Skeletal muscle satellite cell (primary cell): ENCODE results near the gene FAM219A.
"Not testable (repeated sequence)": the region's sequence is repeated elsewhere in the genome, so short reads cannot be mapped to it uniquely, and the experiment has no call there.

ENCODE experiments used
- H3K27me3 ChIP-seq: 2 replicates; pipeline ENCODE4 v1.7.0; 2013; ENCODE audit warnings: low read length; ENCODE audit not compliant: control insufficient read depth, insufficient read depth
- H3K36me3 ChIP-seq: 2 replicates; pipeline ENCODE4 v1.7.0; 2013; ENCODE audit warnings: mild to moderate bottlenecking, control low read depth, low read length; ENCODE audit not compliant: insufficient read depth
- H3K4me1 ChIP-seq: 2 replicates; pipeline ENCODE4 v1.7.0; 2013; ENCODE audit warnings: low read length; ENCODE audit not compliant: control insufficient read depth, insufficient read depth
- H3K4me2 ChIP-seq: 2 replicates; pipeline ENCODE4 v1.7.0; 2013; ENCODE audit warnings: mild to moderate bottlenecking, low read length
- H3K4me3 ChIP-seq: 2 replicates; pipeline ENCODE4 v1.7.0; 2013; ENCODE audit warnings: low read length
- H3K9ac ChIP-seq: 2 replicates; pipeline ENCODE4 v1.7.0; 2013; ENCODE audit warnings: mild to moderate bottlenecking, low read depth, low read length, moderate library complexity
- H3K9me3 ChIP-seq: replicated peaks from 2 replicates; pipeline ENCODE4 v1.7.0; 2013; ENCODE audit warnings: mild to moderate bottlenecking, control low read depth, low read length

FAM219A gene

DNA sequence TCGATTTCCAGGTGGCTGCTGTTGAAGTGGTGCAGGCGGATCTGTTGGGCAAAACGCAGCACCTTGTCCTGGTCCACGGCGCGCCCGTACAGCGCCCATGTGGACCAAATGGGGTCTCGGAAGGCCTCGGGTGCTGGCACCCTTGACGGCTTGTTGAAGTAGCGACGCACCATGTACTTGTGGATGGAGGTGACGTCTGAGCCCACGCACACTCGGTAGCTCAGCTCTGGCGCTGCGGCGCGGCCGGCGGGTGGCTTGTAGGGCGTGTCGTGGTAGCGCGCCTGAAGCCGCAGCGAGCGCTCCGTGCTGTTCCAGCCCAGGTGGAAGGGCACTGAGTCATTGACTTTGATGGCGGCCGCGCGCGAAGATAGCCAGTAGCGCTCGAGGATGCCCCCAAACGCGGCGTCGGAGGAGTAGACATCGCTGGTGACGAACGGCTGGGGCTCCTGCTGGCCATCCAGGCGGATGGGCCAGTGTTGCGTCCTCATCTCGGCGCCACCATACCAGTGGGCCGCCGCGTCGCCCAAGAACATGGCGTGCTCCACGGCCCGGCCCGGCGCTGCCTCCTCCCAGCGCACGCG is 86.4 kb downstream of the FAM219A start:
- Histone ChIP-seq H3K4me1 (peaks cover 10% of the 10 kb centered on the region), H3K4me3 (no peak overlapping the region), H3K27me3 (peaks cover 5% of the 10 kb centered on the region), H3K9ac (no peak overlapping the region), H3K9me3 (no peaks in the 10 kb centered on the region), H3K4me2 (no peak overlapping the region), H3K36me3 (peaks cover 3% of the 10 kb centered on the region)

DNA sequence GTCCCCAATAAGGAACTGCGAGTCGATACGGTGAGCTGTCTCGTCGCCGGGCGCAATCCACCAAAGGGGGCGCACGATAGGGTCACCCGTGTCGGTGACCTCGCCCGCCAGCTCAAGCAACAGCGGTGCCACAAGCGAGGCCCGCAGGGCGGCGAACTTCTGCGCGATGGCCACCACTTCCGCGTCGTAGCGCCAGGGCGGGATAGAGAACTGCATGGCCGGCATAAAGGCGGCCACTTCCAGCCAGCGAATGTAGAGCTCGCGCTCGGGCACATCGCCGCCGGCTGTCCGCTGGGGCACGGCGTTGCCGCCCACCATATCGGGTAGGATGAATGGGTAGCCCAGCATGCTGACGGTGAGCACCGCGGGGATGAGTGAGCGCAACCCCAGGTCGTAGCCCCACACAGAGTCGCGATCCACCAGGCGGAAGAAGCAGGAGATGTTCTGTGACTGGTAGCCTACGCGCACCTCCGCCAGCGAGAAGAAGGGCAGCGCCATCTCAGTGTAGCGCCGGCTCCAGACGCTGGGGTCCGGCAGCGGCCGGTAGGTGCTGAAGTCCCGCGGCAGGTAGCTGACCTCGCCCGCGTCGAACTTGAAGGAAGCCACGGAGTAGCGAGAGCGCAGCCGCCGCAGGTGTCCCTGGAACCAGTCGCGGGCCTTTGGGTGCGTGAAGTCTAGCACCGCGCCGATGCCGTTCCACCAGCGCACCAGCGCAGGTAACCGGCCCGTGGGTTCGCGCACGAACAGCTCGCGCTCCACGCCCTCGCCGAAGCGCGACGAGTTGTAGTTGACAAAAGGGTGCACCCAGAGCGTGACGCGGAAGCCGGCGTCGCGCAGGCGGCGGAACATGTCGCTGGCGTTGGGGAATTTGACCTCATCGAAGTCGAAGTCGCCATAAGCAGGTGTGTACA is 87.1 kb downstream of the FAM219A start:
- H3K4me1 ChIP-seq = peaks cover 5% of the 10 kb centered on the region
- H3K4me3 ChIP-seq = peak overlapping the region; percentile 55
- no peaks in the 10 kb centered on the region for H3K9me3 ChIP-seq
- H3K4me2 ChIP-seq = peak overlapping the region; percentile 78
- H3K36me3 ChIP-seq = peaks cover 3% of the 10 kb centered on the region
- peaks cover 5% of the 10 kb centered on the region for H3K27me3 ChIP-seq
- H3K9ac ChIP-seq = no peak overlapping the region

GRCh38 chr9:34370335-34370969 is 87.9 kb downstream of the FAM219A start:
- Histone ChIP-seq H3K9ac (no peak overlapping the region), H3K4me3 (peak overlapping the region; percentile 55), H3K27me3 (peaks cover 5% of the 10 kb centered on the region), H3K4me2 (peak overlapping the region; percentile 78), H3K9me3 (no peaks in the 10 kb centered on the region), H3K4me1 (no peaks in the 10 kb centered on the region), H3K36me3 (peaks cover 3% of the 10 kb centered on the region)

GRCh38 chr9:34369636-34370035 is 88.7 kb downstream of the FAM219A start:
- Histone ChIP-seq H3K4me1 (no peaks in the 10 kb centered on the region), H3K4me2 (no peak overlapping the region), H3K36me3 (peaks cover 3% of the 10 kb centered on the region), H3K27me3 (peaks cover 5% of the 10 kb centered on the region), H3K4me3 (no peak overlapping the region), H3K9ac (no peak overlapping the region), H3K9me3 (no peaks in the 10 kb centered on the region)

DNA sequence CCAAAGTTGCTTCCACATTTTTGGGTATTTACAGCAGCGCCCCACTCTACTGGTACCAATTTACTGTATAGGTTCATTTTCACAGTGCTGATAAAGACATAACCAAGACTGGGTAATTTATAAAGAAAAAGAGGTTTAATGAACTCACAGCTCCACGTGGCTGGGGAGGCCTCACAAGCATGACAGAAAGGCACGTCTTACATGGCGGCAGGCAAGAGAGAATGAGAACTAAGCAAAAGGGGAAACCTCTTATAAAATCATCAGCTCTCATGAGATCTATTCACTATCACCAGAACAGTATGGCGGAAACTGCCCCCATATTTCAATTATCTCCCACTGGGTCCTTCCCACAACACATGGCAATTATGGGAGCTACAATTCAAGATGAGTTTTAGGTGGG is 89.6 kb downstream of the FAM219A start:
- H3K4me1 ChIP-seq, H3K36me3 ChIP-seq, H3K9ac ChIP-seq, H3K27me3 ChIP-seq, H3K4me3 ChIP-seq, H3K9me3 ChIP-seq, H3K4me2 ChIP-seq: not testable (repeated sequence)

DNA sequence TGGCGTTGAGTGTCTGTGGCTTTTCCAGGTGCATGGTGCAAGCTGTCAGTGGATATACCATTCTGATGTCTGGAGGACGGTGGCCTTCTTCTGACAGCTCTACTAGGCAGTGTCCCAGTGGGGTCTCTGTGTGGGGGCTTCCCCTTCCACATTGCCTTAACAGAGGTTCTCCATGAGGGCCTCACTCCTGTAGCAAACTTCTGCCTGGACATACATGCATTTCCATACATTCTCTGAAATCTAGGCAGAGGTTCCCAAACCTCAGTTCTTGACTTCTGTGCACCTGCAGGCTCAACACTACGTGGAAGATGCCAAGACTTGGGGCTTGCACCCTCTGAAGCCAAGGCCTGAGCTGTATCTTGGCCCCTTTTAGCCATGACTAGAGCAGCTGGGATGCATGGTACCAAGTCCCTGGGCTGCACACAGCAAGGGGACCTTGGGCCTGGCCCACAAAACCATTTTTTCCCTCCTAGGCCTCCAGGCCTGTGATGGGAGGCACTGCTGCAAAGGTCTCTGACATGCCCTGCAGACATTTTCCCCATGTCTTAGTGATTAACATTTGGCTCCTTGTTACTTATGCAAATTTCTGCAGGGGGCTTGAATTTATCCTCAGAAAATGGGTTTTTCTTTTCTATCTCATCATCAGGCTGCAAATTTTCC is 90.5 kb downstream of the FAM219A start:
- not testable (repeated sequence) for H3K36me3 ChIP-seq, H3K4me2 ChIP-seq, H3K9me3 ChIP-seq, H3K27me3 ChIP-seq, H3K4me1 ChIP-seq, H3K9ac ChIP-seq, H3K4me3 ChIP-seq

- Histone ChIP-seq H3K36me3 (no peaks in the 10 kb centered on the region), H3K4me3 (no peak overlapping the region), H3K9ac (no peak overlapping the region), H3K4me1 (no peaks in the 10 kb centered on the region), H3K4me2 (no peak overlapping the region), H3K9me3 (no peaks in the 10 kb centered on the region), H3K27me3 (peaks cover under 1% of the 10 kb centered on the region)
These were observed 92.0 kb downstream of the FAM219A start for GRCh38 chr9:34366365-34366764.

GRCh38 chr9:34365282-34365681 is 93.1 kb downstream of the FAM219A start:
- Histone ChIP-seq H3K9me3 (no peaks in the 10 kb centered on the region), H3K9ac (no peak overlapping the region), H3K4me1 (no peaks in the 10 kb centered on the region), H3K4me2 (no peak overlapping the region), H3K27me3 (no peaks in the 10 kb centered on the region), H3K4me3 (no peak overlapping the region), H3K36me3 (no peaks in the 10 kb centered on the region)

DNA sequence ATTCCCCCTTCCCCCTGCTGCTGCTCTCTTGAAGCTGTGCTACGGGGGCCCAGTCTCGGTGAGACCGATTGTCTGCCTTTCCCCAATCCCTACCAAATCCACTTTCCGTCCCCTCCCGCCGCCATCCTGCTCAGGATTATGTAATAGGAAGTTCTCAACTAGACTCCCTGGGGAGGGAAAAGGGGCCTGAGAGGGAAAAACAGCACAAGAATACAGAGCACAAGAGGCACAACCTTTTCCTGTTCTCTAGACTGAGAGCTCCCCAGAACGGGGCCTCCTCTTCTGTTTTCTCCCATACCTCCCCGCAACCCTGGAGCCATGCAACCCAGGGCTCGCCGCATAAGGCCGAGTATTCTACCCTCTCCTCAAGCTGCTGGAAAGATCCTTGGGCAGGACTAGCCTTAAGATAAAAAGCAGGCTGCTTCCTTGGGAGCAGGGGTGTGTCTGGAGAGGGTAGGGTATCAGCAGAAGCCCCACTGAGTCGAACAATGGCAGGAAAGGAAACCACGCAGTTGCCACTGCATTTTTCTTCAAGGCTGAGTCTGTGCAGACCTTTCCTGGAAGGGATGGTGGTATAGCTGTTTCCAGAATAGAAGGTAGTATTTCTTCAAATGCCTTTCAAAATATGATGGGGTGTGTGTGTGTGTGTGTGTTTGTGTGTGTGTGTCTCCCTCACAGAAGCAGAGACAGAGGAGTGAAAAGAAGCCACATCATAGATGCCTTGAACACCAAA is 94.6 kb downstream of the FAM219A start:
- Histone ChIP-seq H3K9ac (no peak overlapping the region), H3K36me3 (no peaks in the 10 kb centered on the region), H3K27me3 (no peaks in the 10 kb centered on the region), H3K4me1 (no peaks in the 10 kb centered on the region), H3K9me3 (no peaks in the 10 kb centered on the region), H3K4me2 (no peak overlapping the region), H3K4me3 (no peak overlapping the region)

- Histone ChIP-seq H3K9ac (no peak overlapping the region), H3K4me2 (no peak overlapping the region), H3K9me3 (no peaks in the 10 kb centered on the region), H3K27me3 (no peaks in the 10 kb centered on the region), H3K4me1 (no peaks in the 10 kb centered on the region), H3K4me3 (no peak overlapping the region), H3K36me3 (no peaks in the 10 kb centered on the region)
These were observed 95.7 kb downstream of the FAM219A start for GRCh38 chr9:34362614-34363214.
